Cardiac muscle cell (in vitro differentiated cells and primary cell): ENCODE results near the gene TGIF2. TPM values are rescaled to one million over a fixed set of nuclear protein-coding genes. Genes with fewer than 3 reads are reported as not detected.

Experiments used
- DNase-seq, 2 donors: peaks; one replicate each; pipeline versions ENCODE4 v3.0.0 to v3.0.0-alpha.2; 2010 to 2017; ENCODE audit warnings: low read depth in 1 of 2, low spot score in 1 of 2
- H3K27ac ChIP-seq: fragments of 200-600 bp; sonication (generic); 2 replicates; pipeline ENCODE4 v1.5.1; 2016
- H3K27me3 ChIP-seq: fragments of 200-600 bp; sonication (generic); 2 replicates; pipeline ENCODE4 v1.6.0; 2016; ENCODE audit warnings: control low read depth
- H3K36me3 ChIP-seq: fragments of 200-600 bp; sonication (generic); 2 replicates; pipeline ENCODE4 v1.5.1; 2016; ENCODE audit warnings: control low read depth
- H3K4me1 ChIP-seq: fragments of 200-600 bp; sonication (generic); 2 replicates; pipeline ENCODE4 v1.8.1; 2017; ENCODE audit warnings: low read depth, mild to moderate bottlenecking, mixed run types
- H3K4me3 ChIP-seq: fragments of 200-600 bp; sonication (generic); 2 replicates; pipeline ENCODE4 v1.5.1; 2016; ENCODE audit warnings: mild to moderate bottlenecking
- H3K9me3 ChIP-seq: fragments of 200-600 bp; sonication (generic); 2 replicates; pipeline ENCODE4 v1.5.1; 2017; ENCODE audit warnings: low read depth, mild to moderate bottlenecking, control low read depth
- CTCF ChIP-seq: IDR thresholded peaks from 2 replicates; pipeline ENCODE4 v1.5.1; 2012; ENCODE audit warnings: low read depth, mild to moderate bottlenecking, low read length
- polyA plus RNA-seq: library from polyadenylated mRNA; unstranded; fragments of >200 nt; fragmentation: Nextera tagmentation; extraction: Ambion mirVana; gene quantifications from 2 replicates; pipeline ENCODE4 v1.2.1, GENCODE V29; 2016
- total RNA-seq: library from RNA; depleted of rRNA; stranded (reverse); fragments of >200 nt; gene quantifications from 2 replicates; pipeline ENCODE4 v1.2.3, GENCODE V29; 2016

The TGIF2 gene
- total and polyA plus RNA-seq, 2 experiments from 2014 or later: 59.4 to 69.5 TPM

GRCh38 chr20:36528875-36529417 is 44.5 kb upstream of the TGIF2 start:
- no peaks in the 10 kb centered on the region for H3K4me1 ChIP-seq
- H3K9me3 ChIP-seq: no peaks in the 10 kb centered on the region
- peaks cover 25% of the 10 kb centered on the region for H3K36me3 ChIP-seq
- no peaks in the 10 kb centered on the region for H3K27me3 ChIP-seq
- H3K27ac ChIP-seq: peak overlapping the region; percentile 76
- TF ChIP-seq CTCF: no peak
- no peak overlapping the region for H3K4me3 ChIP-seq
- no peak for DNase-seq

GRCh38 chr20:36532388-36532787 is 41.0 kb upstream of the TGIF2 start:
- no peaks in the 10 kb centered on the region for H3K4me1 ChIP-seq
- H3K4me3 ChIP-seq: no peak overlapping the region
- H3K9me3 ChIP-seq: no peaks in the 10 kb centered on the region
- no peak overlapping the region for H3K27ac ChIP-seq
- no peaks in the 10 kb centered on the region for H3K27me3 ChIP-seq
- no peak for TF ChIP-seq CTCF
- DNase-seq: no peak
- H3K36me3 ChIP-seq: no peaks in the 10 kb centered on the region

- no peaks in the 10 kb centered on the region for H3K4me1 ChIP-seq
- no peak overlapping the region for H3K4me3 ChIP-seq
- no peaks in the 10 kb centered on the region for H3K27me3 ChIP-seq
- H3K27ac ChIP-seq: no peak overlapping the region
- DNase-seq: no peak
- H3K9me3 ChIP-seq: no peaks in the 10 kb centered on the region
- H3K36me3 ChIP-seq: no peaks in the 10 kb centered on the region
- no peak for TF ChIP-seq CTCF
These were observed 40.6 kb upstream of the TGIF2 start for GRCh38 chr20:36532822-36533221.

GRCh38 chr20:36538026-36538722 is 35.2 kb upstream of the TGIF2 start:
- H3K4me1 ChIP-seq: peaks cover 28% of the 10 kb centered on the region
- peak in 1 of 2 donors; percentile 65 for DNase-seq
- H3K36me3 ChIP-seq: no peaks in the 10 kb centered on the region
- no peak overlapping the region for H3K27ac ChIP-seq
- H3K9me3 ChIP-seq: no peaks in the 10 kb centered on the region
- no peak overlapping the region for H3K4me3 ChIP-seq
- no peak for TF ChIP-seq CTCF
- H3K27me3 ChIP-seq: no peaks in the 10 kb centered on the region

GRCh38 chr20:36540551-36541211 is 32.7 kb upstream of the TGIF2 start:
- Histone ChIP-seq H3K27me3 (no peaks in the 10 kb centered on the region), H3K27ac (peak overlapping the region; percentile 100), H3K4me1 (peaks cover 39% of the 10 kb centered on the region), H3K36me3 (peaks cover 9% of the 10 kb centered on the region), H3K4me3 (peak overlapping the region; percentile 67), H3K9me3 (no peaks in the 10 kb centered on the region)
- no peak for DNase-seq
- no peak for TF ChIP-seq CTCF
